GM10847 (cell line): ENCODE results near the gene HELQ.

ENCODE experiments used
- POLR2A ChIP-seq: IDR thresholded peaks from 2 replicates; pipeline ENCODE4 v1.6.1; 2011; ENCODE audit not compliant: insufficient read length; ENCODE audit errors: extremely low read depth

Gene HELQ

DNA sequence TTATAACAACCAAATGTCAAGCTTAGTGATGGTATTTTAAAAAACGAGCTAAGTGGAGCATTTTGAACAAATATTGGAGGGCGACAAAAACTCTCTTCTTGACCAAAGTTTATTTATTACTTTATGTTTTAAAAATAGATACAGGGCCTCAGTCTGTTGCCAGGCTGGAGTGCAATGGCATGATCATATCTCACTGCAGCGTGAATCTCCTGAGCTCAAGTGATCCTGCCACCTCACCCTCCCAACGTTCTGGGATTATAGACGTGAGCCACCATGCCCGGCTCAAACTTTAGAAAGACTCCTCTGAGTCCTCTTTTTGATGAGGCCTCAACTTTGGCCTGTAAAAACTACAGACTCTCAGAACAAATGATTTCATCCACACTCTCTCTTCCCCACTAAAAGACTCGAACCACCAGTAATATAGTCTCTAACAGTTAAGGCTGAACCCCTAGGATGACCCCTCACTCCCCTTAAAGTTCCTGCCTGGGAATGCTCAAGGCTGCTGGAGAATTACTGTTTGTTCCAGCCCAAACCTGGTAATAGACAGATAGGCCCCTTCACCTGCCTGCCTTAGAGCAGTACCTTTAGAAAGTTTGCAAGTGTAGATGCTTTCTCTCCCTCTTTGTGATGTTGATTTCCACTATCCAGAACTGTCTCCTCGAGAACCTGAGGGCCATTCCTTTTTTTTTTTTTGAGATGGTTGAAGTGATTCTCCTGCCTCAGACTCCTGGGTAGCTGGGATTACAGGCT is 65.7 kb downstream of the HELQ start:
- no peak for TF ChIP-seq POLR2A

DNA sequence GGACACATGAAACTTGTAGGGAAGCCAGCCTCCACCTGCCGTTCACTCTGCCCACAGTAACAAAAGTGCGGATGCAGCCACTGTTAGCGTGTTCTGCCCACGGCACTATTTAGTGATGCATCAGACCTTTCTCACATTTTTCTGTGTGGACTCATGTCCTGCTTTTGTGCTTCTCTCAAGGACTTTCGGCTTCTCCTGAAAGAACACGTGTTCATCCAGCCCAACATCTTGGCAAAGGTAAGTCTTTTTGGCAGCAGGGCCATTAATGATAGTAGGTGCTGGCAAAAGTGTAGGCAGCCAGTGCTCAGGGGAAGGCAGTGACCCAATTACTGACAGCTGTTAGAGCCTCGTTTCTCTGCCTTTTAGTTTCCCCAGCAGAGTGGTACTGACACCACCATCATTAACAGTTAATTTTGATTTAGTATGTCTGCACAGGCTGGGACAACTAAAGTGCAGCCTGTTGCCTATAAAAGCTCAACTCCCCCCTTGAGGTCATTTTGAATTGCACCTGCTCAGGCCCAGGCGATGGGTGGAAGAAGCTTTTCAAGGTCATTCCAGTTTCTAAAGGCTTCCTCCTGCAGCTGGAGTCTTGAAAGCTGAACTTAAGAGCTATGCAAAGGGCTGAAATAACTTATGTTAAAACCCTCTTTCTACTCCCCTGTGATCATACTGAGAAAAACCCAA is 66.4 kb downstream of the HELQ start:
- TF ChIP-seq POLR2A = no peak

GRCh38 chr4:83388313-83388676 is 67.3 kb downstream of the HELQ start:
- no peak for TF ChIP-seq POLR2A

- TF ChIP-seq POLR2A = no peak
Measured at GRCh38 chr4:83387476-83388312, 67.9 kb downstream of the HELQ start.

DNA sequence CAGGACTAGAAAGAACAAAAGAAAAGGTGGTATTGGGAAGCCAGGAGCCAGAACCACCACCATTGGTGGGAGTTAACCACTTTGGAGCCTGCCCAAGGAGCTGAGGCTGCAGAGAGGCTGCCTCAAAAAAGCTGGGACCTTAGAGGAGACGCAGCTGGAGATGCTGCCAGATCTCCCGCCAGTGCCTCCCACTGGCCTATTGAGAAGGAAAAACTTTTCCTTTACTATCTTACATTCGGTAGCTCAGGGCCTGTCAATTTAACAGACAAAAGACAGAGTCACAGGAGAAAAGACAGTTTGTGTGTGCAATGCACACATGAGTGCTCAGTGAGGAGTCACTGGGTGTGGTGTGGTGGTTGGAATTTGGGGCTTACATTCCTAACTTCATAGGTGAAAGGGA is 68.6 kb downstream of the HELQ start:
- TF ChIP-seq POLR2A = no peak

GRCh38 chr4:83382850-83383249 is 72.8 kb downstream of the HELQ start:
- no peak for TF ChIP-seq POLR2A

DNA sequence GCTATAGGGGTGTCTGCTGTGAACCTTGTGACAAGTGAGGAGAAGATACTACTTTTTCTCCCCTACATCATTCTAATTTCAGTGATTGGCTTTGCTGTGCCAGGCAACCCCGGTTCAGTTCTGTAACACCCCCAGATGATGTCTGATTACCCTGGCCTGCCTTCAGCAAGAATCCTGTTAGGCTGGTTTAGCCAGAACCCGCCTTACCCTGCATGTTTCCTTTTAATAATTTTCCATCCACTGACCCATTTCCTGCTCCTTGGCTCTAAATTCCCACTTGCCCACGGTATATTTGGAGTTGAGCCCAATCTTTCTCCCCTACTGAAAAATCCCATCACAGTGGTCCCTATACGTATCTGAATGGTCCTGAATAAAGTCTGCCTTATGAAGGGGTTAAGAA is 74.5 kb downstream of the HELQ start:
- no peak for TF ChIP-seq POLR2A

- TF ChIP-seq POLR2A = no peak
Measured at GRCh38 chr4:83378419-83378818, 77.2 kb downstream of the HELQ start.

GRCh38 chr4:83372931-83373330 is 82.7 kb downstream of the HELQ start:
- TF ChIP-seq POLR2A = no peak

GRCh38 chr4:83371936-83372335 is 83.7 kb downstream of the HELQ start:
- TF ChIP-seq POLR2A = no peak

- no peak for TF ChIP-seq POLR2A
Measured at GRCh38 chr4:83371235-83371634, 84.4 kb downstream of the HELQ start.

DNA sequence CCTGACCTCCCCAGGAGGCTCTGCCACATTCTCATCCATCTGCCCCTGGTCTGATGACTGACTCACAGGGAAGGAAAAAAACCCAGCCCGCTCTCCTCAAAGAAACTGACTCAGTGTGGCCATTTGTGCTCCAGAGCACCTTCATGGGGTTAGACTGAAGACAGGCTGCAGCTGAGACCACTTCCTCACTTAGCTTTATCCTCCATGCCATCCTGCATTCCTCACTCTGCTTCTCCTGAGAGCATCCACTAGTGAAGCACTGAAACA is 85.0 kb downstream of the HELQ start:
- TF ChIP-seq POLR2A = no peak

- TF ChIP-seq POLR2A = no peak
Measured at GRCh38 chr4:83369831-83370639, 85.6 kb downstream of the HELQ start.

GRCh38 chr4:83364312-83364711 is 91.3 kb downstream of the HELQ start:
- TF ChIP-seq POLR2A = no peak
